Kidney (tissue), 14 donors: ENCODE results near the gene SFI1. TPM values are rescaled to one million over a fixed set of nuclear protein-coding genes. Genes with fewer than 3 reads are reported as not detected.
"Not testable (repeated sequence)": the region's sequence is repeated elsewhere in the genome, so short reads cannot be mapped to it uniquely, and the experiment has no call there.

ENCODE experiments used
- DNase-seq, 5 donors: peaks; one replicate each; pipeline ENCODE4 v3.0.0-alpha.2; 2013 to 2020
- FAIRE-seq: peaks from 2 replicates; lab custom pipeline; 2012; peaks lifted over from hg19 to GRCh38; lab: Jason Lieb, UNC
- H3K27ac ChIP-seq, 2 donors: one replicate each; pipeline ENCODE4 v1.7.0; 2013; ENCODE audit warnings: low read depth in 2 of 2, low read length in 2 of 2, inconsistent platforms in 1 of 2
- H3K27me3 ChIP-seq: one replicate; pipeline ENCODE4 v1.7.1; 2013; ENCODE audit warnings: low read length, inconsistent platforms; ENCODE audit not compliant: control insufficient read depth, insufficient read depth
- H3K36me3 ChIP-seq, 3 donors: one replicate each; pipeline versions ENCODE4 v1.7.0 to v1.7.1; 2013; ENCODE audit warnings: low read length in 3 of 3, control low read depth in 1 of 3, inconsistent platforms in 1 of 3; ENCODE audit not compliant: insufficient read depth in 3 of 3, control insufficient read depth in 2 of 3
- H3K4me1 ChIP-seq, 3 donors: one replicate each; pipeline versions ENCODE4 v1.7.0 to v1.7.1; 2013; ENCODE audit warnings: low read length in 3 of 3, inconsistent platforms in 1 of 3, low read depth in 1 of 3; ENCODE audit not compliant: control insufficient read depth in 2 of 3, insufficient read depth in 2 of 3
- H3K4me3 ChIP-seq, 3 donors: one replicate each; pipeline versions ENCODE4 v1.7.0 to v1.8.1; 2013; ENCODE audit warnings: low read length in 3 of 3, control low read depth in 1 of 3, inconsistent platforms in 1 of 3
- H3K9ac ChIP-seq, 3 donors: one replicate each; pipeline versions ENCODE4 v1.7.0 to v1.7.1; 2013; ENCODE audit warnings: low read length in 3 of 3, control low read depth in 1 of 3, inconsistent platforms in 1 of 3
- H3K9me3 ChIP-seq, 3 donors: one replicate each; pipeline versions ENCODE4 v1.7.0 to v1.7.1; 2013; ENCODE audit warnings: low read length in 3 of 3, control low read depth in 1 of 3, inconsistent platforms in 1 of 3; ENCODE audit not compliant: control insufficient read depth in 2 of 3, insufficient read depth in 1 of 3
- intact Hi-C: fragments of 100-400 bp; cut with DNase I; formaldehyde crosslinking; loops from one replicate; pipeline ENCODE4 v1.11.1; 2022
- polyA plus RNA-seq: library from polyadenylated mRNA; stranded (reverse); fragments of 350-450 nt; fragmentation: Illumina TruSeq; extraction: RNeasy Lipid Tissue Mini Kit (QIAGEN cat#74804); gene quantifications from one replicate; pipeline ENCODE4 v1.2.3, GENCODE V29; 2014; ENCODE audit warnings: low read depth, low replicate concordance; ENCODE audit not compliant: insufficient read depth
- total RNA-seq: library from RNA; stranded (reverse); fragmentation: NEBNext Ultra II Directional; extraction: Animal tissue kit (Norgen Biotek cat#: 25700); gene quantifications from one replicate; pipeline ENCODE4 v1.2.1, GENCODE V29; 2021
- TF ChIP-seq, protein P1 (sequence below): IDR thresholded peaks from 3 replicates; pipeline ENCODE4 v1.5.1; 2012; ENCODE audit warnings: mild to moderate bottlenecking, moderate library complexity, borderline replicate concordance; ENCODE audit not compliant: insufficient read depth; ENCODE audit errors: extremely low read depth
- donor health status: control.
- donor health status: control.
- donor health status: control.
- donor health status: control.
- donor health status: control.
- donor health status: DM: yes; HTN: yes; CAD: no.
- donor health status: Normal renal cell carcinoma (clear cell type).

SFI1 gene
- total and polyA plus RNA-seq, 2 donors from 2014 or later: 11.4 to 48.2 TPM

DNA sequence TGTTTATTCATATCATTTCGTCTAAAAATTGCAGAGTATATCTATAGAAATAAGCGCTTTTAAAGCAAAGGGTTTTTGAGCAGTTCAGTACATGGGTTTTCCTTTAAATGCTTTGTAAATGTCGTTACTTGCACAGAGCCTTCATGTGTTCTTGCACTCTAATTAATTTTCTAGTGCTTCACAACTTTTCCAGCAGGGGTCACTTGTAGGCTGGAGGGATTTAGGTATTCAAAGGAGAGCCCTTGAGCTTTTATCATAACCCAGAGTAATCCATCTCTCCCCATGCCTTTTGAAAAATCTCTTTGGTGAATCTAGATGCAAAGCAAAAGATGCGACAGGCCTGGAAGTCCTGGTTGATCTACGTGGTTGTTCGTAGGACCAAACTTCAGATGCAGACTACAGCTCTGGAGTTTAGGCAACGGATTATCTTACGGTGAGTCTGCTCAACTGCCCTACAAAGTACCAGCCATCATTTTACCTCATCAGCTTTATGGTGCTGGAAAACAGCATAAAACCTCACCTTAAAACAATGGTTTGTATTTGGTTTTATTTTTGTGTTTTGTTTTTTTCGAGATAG lies 60.4 kb downstream of the SFI1 start:
- intact Hi-C loops: no loop called here
- H3K27ac ChIP-seq: no peak overlapping the region
- no peak overlapping the region for H3K9ac ChIP-seq
- H3K4me1 ChIP-seq: peaks cover 0 to 3% (median 0%) of the 10 kb centered on the region in 3 donors
- DNase-seq (peak in 3 of 5 donors; percentile 16 to 70 (median 51)), FAIRE-seq (no peak)
- TF ChIP-seq, protein P1, sequence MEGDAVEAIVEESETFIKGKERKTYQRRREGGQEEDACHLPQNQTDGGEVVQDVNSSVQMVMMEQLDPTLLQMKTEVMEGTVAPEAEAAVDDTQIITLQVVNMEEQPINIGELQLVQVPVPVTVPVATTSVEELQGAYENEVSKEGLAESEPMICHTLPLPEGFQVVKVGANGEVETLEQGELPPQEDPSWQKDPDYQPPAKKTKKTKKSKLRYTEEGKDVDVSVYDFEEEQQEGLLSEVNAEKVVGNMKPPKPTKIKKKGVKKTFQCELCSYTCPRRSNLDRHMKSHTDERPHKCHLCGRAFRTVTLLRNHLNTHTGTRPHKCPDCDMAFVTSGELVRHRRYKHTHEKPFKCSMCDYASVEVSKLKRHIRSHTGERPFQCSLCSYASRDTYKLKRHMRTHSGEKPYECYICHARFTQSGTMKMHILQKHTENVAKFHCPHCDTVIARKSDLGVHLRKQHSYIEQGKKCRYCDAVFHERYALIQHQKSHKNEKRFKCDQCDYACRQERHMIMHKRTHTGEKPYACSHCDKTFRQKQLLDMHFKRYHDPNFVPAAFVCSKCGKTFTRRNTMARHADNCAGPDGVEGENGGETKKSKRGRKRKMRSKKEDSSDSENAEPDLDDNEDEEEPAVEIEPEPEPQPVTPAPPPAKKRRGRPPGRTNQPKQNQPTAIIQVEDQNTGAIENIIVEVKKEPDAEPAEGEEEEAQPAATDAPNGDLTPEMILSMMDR: peak; percentile 52
- peaks cover 0 to 6% (median 0%) of the 10 kb centered on the region in 3 donors for H3K36me3 ChIP-seq
- no peak overlapping the region for H3K4me3 ChIP-seq
- H3K9me3 ChIP-seq: no peaks in the 10 kb centered on the region
- H3K27me3 ChIP-seq: no peaks in the 10 kb centered on the region

DNA sequence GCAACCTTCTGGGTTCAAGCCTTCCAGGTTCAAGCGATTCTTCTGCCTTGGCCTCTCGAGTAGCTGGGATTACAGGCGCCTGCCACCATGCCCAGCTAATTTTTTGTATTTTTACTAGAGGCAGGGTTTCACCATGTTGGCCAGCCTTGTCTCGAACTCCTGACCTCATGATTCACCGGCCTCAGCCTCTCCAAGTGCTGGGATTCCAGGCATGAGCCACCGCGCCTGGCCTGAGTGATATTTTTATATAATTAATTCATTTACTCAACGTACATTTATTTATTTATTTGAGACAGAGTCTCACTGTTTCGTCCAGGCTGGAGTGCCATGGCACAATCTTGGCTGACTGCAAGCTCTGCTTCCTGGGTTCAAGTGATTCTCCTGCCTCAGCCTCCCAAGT lies 62.2 kb downstream of the SFI1 start:
- DNase-seq, H3K36me3 ChIP-seq, H3K27ac ChIP-seq, H3K27me3 ChIP-seq, intact Hi-C loops, FAIRE-seq, H3K4me1 ChIP-seq, H3K9me3 ChIP-seq, H3K9ac ChIP-seq, H3K4me3 ChIP-seq: not testable (repeated sequence)

DNA sequence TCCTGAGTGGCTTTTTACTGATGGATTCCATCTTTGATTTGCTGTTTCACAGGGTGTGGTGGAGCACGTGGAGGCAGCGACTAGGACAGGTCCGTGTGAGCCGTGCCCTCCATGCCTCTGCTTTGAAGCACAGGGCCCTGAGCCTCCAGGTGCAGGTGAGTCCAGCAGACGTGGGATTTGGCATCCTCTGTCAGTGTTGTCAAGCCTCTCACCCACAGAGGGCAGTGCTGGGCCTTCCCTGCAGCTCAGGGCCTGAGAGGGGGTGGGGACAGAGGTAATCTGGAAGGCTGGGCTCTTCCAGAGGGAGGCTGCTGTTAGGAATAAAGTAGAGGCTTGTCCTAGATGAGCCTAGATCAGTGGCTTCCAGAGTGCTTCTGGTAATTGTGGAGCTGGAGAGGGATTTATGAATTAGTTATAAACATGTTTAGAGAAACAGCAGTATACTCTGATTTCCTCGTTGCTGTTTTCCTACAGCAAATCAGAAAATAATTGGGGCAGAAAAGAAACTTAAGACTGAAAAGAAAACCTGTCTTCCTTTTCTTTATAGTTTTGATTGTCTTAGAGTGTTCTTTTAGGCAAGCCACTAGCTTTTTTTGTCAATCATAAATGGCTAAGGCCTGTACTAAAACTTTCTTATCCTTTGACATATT lies 65.0 kb downstream of the SFI1 start:
- Histone ChIP-seq H3K4me3 (no peak overlapping the region), H3K9ac (no peak overlapping the region), H3K27me3 (no peaks in the 10 kb centered on the region), H3K27ac (no peak overlapping the region), H3K9me3 (no peaks in the 10 kb centered on the region), H3K36me3 (peaks cover 0 to 6% (median 3%) of the 10 kb centered on the region in 3 donors), H3K4me1 (peaks cover 0 to 3% (median 0%) of the 10 kb centered on the region in 3 donors)
- intact Hi-C loops: no loop called here
- TF ChIP-seq, protein P1: peak; percentile 76
- FAIRE-seq (no peak), DNase-seq (peak; percentile 76 to 90 (median 81))

DNA sequence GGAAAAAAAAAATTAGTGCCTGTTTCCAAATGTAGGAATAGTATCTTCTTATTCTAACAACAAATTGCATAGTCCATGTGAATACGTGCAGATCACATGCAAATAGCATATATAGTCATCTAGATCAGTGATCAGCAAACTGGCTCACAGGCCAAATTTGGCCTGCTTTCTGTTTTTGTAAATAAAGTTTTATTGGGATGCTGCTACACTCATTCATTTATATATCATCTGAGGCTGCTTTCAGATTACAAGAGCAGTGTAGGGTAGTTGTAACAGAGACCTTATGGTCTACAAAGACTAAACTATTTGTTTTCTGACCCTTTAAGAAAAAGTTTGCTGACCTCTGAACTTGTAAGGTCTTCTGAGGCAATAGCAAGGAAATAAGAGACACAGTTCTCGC lies 65.6 kb downstream of the SFI1 start:
- no peak for FAIRE-seq
- Histone ChIP-seq H3K9ac (no peak overlapping the region), H3K9me3 (no peaks in the 10 kb centered on the region), H3K4me1 (peaks cover 0 to 3% (median 0%) of the 10 kb centered on the region in 3 donors), H3K36me3 (peaks cover 0 to 4% (median 3%) of the 10 kb centered on the region in 3 donors), H3K27ac (no peak overlapping the region), H3K27me3 (no peaks in the 10 kb centered on the region), H3K4me3 (no peak overlapping the region)
- no peak for DNase-seq
- intact Hi-C loops: no loop called here
- TF ChIP-seq, protein P1: no peak
